Right lobe of liver (tissue), 6 donors: ENCODE data around the gene CGB2. TPM values are rescaled to one million over a fixed set of nuclear protein-coding genes. Genes with fewer than 3 reads are reported as not detected.

Experiments used
- ATAC-seq, 4 donors: fragments of 200-7000 bp; cut with Tn5 transposase; one replicate each; pipeline ENCODE4 v1.9.1; 2020; ENCODE audit warnings: mild to moderate bottlenecking in 4 of 4, moderate library complexity in 4 of 4
- DNase-seq, 3 donors: peaks; one replicate each; pipeline ENCODE4 v3.0.0-alpha.2; 2020
- H3K27ac ChIP-seq, 3 donors: fragments of 200-600 bp; one replicate each; pipeline ENCODE4 v1.8.0; 2022
- H3K27me3 ChIP-seq, 2 donors: fragments of 200-600 bp; one replicate each; pipeline ENCODE4 v1.8.0; 2022
- H3K36me3 ChIP-seq, 4 donors: fragments of 200-600 bp; sonication (generic) in 1 of 4; one replicate each; pipeline versions ENCODE4 v1.5.1 to v1.8.0; 2017 to 2022; ENCODE audit warnings: control low read depth in 1 of 4
- H3K4me1 ChIP-seq, 4 donors: fragments of 200-600 bp; sonication (generic) in 1 of 4; one replicate each; pipeline versions ENCODE4 v1.5.1 to v1.8.0; 2017 to 2022; ENCODE audit warnings: control low read depth in 1 of 4
- H3K4me3 ChIP-seq, 3 donors: fragments of 200-600 bp; one replicate each; pipeline ENCODE4 v1.8.0; 2022
- H3K9me3 ChIP-seq, 4 donors: fragments of 200-600 bp; sonication (generic) in 1 of 4; one replicate each; pipeline versions ENCODE4 v1.5.1 to v1.8.0; 2017 to 2022; ENCODE audit warnings: control low read depth in 1 of 4
- POLR2A ChIP-seq: fragments of 450-650 bp; IDR thresholded peaks from one replicate; pipeline ENCODE4 v1.6.1; 2017; ENCODE audit warnings: antibody characterized with exemption, mild to moderate bottlenecking
- WGBS: methylation state at CpG from one replicate; pipeline ENCODE4 v1.1.6; 2018; ENCODE audit warnings: low coverage, low lambda C conversion rate; ENCODE audit not compliant: insufficient coverage; ENCODE audit errors: missing lambda C conversion rate; 5-methylcytosine and 5-hydroxymethylcytosine counted together
- intact Hi-C, 2 donors: fragments of 100-400 bp; cut with DNase I; formaldehyde crosslinking; loops; one replicate each; pipeline versions ENCODE4 v1.11.2 to v1.14.1; 2022
- total RNA-seq, 6 experiments: library from RNA; depleted of rRNA in 2 of 6; stranded (reverse); fragments of >200 nt in 2 of 6; fragmentation: NEBNext Ultra II Directional in 3 of 6; extraction: Animal tissue kit (Norgen Biotek cat#: 25700) in 3 of 6; gene quantifications; one replicate each; pipeline versions ENCODE4 v1.1.0 to v1.2.4, GENCODE V29; 2016 to 2023
- TF ChIP-seq, protein P1 (sequence below), 4 donors: fragments of 200-600 bp in 3 of 4; fragments of 450-650 bp in 1 of 4; IDR thresholded peaks; one replicate each; pipeline versions ENCODE4 v1.5.1 to v1.8.0; 2016 to 2022; ENCODE audit warnings: antibody characterized with exemption in 4 of 4, mild to moderate bottlenecking in 2 of 4
- donor health status: DM: no; HTN: yes; CAD: no.
- donor health status: DM: no; HTN: no; CAD: no.
- donor health status: DM: no; HTN: no; CAD: no.
- donor health status: DM: no; HTN: yes; CAD: no.
- donor health status: DM: no; HTN: yes; CAD: no.

Gene CGB2
- total RNA-seq, 6 experiments from 2014 or later = not detected

DNA sequence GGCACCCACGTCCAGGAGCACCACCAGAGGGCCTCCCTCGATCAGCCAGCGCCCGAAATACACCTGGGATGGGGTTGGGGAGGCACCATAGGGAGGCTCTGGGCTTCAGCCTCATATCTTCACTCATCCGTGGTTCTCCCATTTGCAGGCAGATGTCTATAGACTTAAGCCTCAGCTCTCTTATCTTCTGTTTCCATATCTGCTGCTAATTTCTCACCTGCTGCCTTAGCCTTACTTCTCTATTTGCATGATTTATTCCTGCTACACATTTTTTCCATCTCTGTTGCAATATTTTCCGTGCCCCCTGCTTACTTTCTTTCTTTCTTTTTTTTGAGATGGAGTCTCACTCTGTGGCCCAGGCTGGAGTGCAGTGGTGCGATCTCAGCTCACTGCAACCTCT, 44.4 kb upstream of the CGB2 start:
- H3K27me3 ChIP-seq = no peaks in the 10 kb centered on the region
- H3K4me3 ChIP-seq = no peak overlapping the region
- no peaks in the 10 kb centered on the region for H3K9me3 ChIP-seq
- TF ChIP-seq POLR2A = no peak
- TF ChIP-seq, protein P1, sequence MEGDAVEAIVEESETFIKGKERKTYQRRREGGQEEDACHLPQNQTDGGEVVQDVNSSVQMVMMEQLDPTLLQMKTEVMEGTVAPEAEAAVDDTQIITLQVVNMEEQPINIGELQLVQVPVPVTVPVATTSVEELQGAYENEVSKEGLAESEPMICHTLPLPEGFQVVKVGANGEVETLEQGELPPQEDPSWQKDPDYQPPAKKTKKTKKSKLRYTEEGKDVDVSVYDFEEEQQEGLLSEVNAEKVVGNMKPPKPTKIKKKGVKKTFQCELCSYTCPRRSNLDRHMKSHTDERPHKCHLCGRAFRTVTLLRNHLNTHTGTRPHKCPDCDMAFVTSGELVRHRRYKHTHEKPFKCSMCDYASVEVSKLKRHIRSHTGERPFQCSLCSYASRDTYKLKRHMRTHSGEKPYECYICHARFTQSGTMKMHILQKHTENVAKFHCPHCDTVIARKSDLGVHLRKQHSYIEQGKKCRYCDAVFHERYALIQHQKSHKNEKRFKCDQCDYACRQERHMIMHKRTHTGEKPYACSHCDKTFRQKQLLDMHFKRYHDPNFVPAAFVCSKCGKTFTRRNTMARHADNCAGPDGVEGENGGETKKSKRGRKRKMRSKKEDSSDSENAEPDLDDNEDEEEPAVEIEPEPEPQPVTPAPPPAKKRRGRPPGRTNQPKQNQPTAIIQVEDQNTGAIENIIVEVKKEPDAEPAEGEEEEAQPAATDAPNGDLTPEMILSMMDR (IDR thresholded peaks at IDR 0.05) = no peak
- peaks cover 0 to 13% (median 5%) of the 10 kb centered on the region in 4 donors for H3K4me1 ChIP-seq
- H3K36me3 ChIP-seq = peaks cover 0 to 41% (median 5%) of the 10 kb centered on the region in 4 donors
- H3K27ac ChIP-seq = no peak overlapping the region
- intact Hi-C loops = no loop called here
- DNase-seq = no peak
- ATAC-seq = no peak
- WGBS = 88% methylated on average over 3 of the region's 7 CpGs

DNA sequence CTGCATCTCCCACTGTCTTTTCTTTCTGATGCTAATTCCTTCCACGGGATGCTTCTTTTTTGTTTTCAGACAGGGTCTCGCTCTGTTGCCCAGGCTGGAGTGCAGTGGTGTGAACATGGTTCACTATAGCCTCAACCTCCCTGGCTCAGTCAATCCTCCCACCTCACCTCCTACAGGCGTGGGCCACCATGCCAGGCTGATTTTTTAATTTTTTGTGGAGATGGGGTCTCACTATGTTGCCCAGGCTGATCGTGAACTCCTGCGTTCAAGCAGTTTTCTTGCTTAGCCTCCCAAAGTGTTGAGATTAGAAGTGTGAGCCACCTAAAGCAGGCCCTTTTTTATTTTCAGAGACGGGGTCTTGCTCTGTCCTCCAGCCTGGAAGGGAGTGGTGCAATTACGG, 43.4 kb upstream of the CGB2 start:
- ATAC-seq = no peak

DNA sequence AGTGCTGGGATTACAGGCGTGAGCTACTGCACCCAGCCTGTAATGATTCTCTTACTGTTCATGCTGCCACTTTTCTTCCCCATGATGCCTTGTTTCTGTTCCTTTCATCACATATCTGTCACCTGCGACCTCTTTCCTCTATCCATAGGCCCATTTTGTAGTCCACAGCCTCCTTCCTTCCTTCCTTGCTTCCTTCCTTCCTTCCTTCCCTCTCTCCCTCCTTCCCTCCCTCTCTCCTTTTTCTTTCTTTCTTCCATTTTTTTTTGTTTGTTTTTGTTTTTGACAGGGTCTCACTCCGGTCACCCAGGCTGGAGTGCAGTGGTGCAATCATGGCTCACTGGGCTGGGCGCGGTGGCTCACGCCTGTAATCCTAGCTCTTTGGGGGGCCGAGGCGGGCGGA, 42.8 kb upstream of the CGB2 start:
- intact Hi-C loops = no loop called here
- TF ChIP-seq, protein P1 (IDR thresholded peaks at IDR 0.05) = no peak
- Histone ChIP-seq H3K27ac (no peak overlapping the region), H3K36me3 (peaks cover 0 to 36% (median 5%) of the 10 kb centered on the region in 4 donors), H3K27me3 (no peaks in the 10 kb centered on the region), H3K4me1 (peaks cover 0 to 11% (median 5%) of the 10 kb centered on the region in 4 donors), H3K4me3 (no peak overlapping the region), H3K9me3 (no peaks in the 10 kb centered on the region)
- ATAC-seq = no peak
- 92% methylated on average over 9 of the region's 9 CpGs for WGBS
- DNase-seq = no peak

More for the DNA sequence above, 43.4 kb upstream of the CGB2 start:
- intact Hi-C loops = no loop called here
- Histone ChIP-seq H3K4me1 (peaks cover 0 to 13% (median 5%) of the 10 kb centered on the region in 4 donors), H3K27me3 (no peaks in the 10 kb centered on the region), H3K9me3 (no peaks in the 10 kb centered on the region), H3K4me3 (no peak overlapping the region), H3K36me3 (peaks cover 0 to 36% (median 5%) of the 10 kb centered on the region in 4 donors), H3K27ac (no peak overlapping the region)
- WGBS = 89% methylated on average over 7 of the region's 7 CpGs
- TF ChIP-seq POLR2A = no peak
- TF ChIP-seq, protein P1 (IDR thresholded peaks at IDR 0.05) = no peak
- DNase-seq = no peak

DNA sequence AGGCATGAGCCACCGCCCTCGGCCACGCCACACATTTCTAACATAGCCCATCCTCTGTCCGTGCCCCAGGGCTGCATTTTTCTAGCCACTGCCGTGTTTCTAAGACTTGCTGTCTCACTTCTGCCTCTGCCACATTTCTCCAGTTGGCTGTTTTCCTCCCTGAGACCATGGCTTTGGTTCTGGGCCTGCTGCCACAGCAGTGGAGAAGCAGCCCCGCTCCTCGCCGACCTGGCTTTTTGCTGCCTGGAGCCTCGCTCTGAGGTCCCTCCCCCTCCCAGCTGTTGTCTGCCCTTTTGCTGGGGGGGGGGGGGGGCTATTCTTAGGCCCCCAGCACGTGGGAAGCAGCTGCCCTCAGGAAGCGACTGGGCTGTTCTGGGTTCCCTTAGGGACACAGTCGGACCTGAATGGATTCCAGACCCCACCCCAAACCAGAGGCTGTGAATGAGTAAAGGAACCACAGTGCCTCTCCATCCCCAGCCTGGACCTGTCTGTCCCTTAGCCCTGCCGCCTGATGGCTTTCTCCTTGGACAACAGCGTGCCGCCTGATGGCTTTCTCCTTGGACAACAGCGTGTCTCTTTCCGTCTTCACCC, 41.9 kb upstream of the CGB2 start:
- Histone ChIP-seq H3K4me3 (no peak overlapping the region), H3K36me3 (peaks cover 0 to 27% (median 2%) of the 10 kb centered on the region in 4 donors), H3K27ac (no peak overlapping the region), H3K4me1 (peaks cover 0 to 18% (median 10%) of the 10 kb centered on the region in 4 donors), H3K9me3 (no peaks in the 10 kb centered on the region), H3K27me3 (no peaks in the 10 kb centered on the region)
- 93% methylated on average over 10 of the region's 17 CpGs for WGBS
- TF ChIP-seq, protein P1 (IDR thresholded peaks at IDR 0.05) = no peak
- no peak for TF ChIP-seq POLR2A
- intact Hi-C loops = no loop called here
- ATAC-seq (no peak), DNase-seq (no peak)
